OCI-LY1 (cell line): ENCODE data around the gene EML4.

Experiments
- EZH2 ChIP-seq: fragments of 200-600 bp; sonication (generic), shearing (Covaris generic); IDR thresholded peaks from 2 replicates; pipeline ENCODE4 v1.8.0; 2017; ENCODE audit warnings: borderline replicate concordance, mixed run types, mild to moderate bottlenecking, antibody characterized with exemption, low read length, moderate library complexity, mixed read lengths
- TF ChIP-seq, protein P1 (sequence below): fragments of 200-600 bp; sonication (generic), shearing (Covaris generic); IDR thresholded peaks from 2 replicates; pipeline ENCODE4 v1.5.1; 2017; ENCODE audit warnings: mild to moderate bottlenecking, antibody characterized with exemption, low read length, moderate library complexity, mixed read lengths

DNA sequence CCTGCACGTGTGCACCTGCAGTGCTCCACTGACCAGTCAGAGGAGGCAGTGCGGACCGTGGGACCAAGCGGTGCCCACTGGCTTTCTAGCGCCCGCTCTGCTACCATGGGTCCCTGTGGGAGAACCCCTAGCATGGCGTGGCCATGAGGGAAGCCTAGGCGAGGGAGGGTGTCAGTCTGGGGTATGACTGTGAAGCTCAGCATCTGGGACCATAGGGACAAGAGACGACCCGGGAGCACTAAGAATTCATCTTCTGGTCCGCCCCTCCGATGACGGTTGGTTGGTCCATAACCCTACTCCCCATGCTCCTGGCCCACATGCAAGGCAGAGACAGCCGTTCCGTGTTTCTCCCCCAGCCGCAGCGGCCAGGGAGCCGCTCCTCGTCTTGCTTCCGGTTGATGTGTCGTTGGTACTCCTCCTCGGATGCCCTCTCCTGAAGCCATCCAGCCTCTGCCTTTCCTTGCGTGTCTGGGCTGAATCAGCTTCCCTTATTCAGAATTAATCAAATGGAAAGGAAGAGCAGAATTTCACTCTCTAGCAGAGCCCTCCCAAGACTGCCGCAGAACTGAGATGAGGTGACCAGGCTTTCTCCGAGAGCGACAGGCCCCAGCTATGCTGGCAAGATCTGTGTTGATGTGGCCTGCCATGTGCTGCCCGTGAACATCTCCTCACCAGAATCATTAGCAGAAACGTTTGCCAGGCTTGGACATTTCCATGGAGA, 168.9 kb downstream of the EML4 start:
- TF ChIP-seq, protein P1, sequence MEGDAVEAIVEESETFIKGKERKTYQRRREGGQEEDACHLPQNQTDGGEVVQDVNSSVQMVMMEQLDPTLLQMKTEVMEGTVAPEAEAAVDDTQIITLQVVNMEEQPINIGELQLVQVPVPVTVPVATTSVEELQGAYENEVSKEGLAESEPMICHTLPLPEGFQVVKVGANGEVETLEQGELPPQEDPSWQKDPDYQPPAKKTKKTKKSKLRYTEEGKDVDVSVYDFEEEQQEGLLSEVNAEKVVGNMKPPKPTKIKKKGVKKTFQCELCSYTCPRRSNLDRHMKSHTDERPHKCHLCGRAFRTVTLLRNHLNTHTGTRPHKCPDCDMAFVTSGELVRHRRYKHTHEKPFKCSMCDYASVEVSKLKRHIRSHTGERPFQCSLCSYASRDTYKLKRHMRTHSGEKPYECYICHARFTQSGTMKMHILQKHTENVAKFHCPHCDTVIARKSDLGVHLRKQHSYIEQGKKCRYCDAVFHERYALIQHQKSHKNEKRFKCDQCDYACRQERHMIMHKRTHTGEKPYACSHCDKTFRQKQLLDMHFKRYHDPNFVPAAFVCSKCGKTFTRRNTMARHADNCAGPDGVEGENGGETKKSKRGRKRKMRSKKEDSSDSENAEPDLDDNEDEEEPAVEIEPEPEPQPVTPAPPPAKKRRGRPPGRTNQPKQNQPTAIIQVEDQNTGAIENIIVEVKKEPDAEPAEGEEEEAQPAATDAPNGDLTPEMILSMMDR, result no peak
- TF ChIP-seq EZH2, result no peak
